HEK293 (cell line): Measurements from ENCODE around the gene TRIM26.

Experiments used
- CTCF ChIP-seq: fragments of 450-650 bp; formaldehyde crosslinking; IDR thresholded peaks from 2 replicates; pipeline ENCODE4 v1.5.1; 2016; ENCODE audit warnings: missing biosample characterization, missing genetic modification characterization
- PATZ1 ChIP-seq: fragments of 450-650 bp; formaldehyde crosslinking; IDR thresholded peaks from 2 replicates; pipeline ENCODE4 v1.5.1; 2016; ENCODE audit warnings: missing biosample characterization, missing genetic modification characterization
- ZBTB11 ChIP-seq: fragments of 450-650 bp; formaldehyde crosslinking; conservative IDR thresholded peaks from 2 replicates; pipeline ENCODE4 v1.5.1; 2016; ENCODE audit warnings: low read depth, missing biosample characterization, missing genetic modification characterization
- ZNF114 ChIP-seq: fragments of 450-650 bp; formaldehyde crosslinking; IDR thresholded peaks from 2 replicates; pipeline ENCODE4 v1.5.0; 2017; ENCODE audit warnings: missing biosample characterization, missing genetic modification characterization
- ZNF449 ChIP-seq: fragments of 450-650 bp; formaldehyde crosslinking; IDR thresholded peaks from 2 replicates; pipeline ENCODE4 v1.5.1; 2017; ENCODE audit warnings: missing biosample characterization, mild to moderate bottlenecking, missing genetic modification characterization, moderate library complexity
- TF ChIP-seq, protein P1 (sequence below): fragments of 450-650 bp; formaldehyde crosslinking; IDR thresholded peaks from 2 replicates; pipeline ENCODE4 v1.5.1; 2016; ENCODE audit warnings: missing biosample characterization, missing genetic modification characterization

DNA sequence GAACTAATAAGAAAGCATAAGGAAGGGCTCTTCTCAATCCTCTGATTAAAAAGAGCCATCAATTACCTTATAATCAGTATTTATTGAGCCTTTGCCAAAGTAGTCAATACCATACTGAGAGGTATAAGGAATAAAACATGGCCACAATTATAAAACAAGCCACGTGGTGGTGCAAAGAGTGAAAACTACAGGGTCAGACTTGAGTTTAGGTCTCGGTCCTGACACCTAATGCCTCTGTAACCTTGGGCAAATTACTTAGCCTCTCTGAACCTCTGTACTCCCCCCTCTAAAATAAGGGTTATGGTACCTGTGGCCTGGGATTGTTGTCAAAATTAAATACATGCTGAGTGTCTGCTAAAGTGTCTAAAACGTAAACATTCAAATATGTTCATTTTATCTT, 64.0 kb downstream of the TRIM26 start:
- TF ChIP-seq ZNF114 (no peak), ZNF449 (tag by site-specific recombination) (no peak), PATZ1 (tag by site-specific recombination) (no peak), CTCF (tag by site-specific recombination) (no peak), ZBTB11 (tag by site-specific recombination) (no peak)
- TF ChIP-seq, protein P1, sequence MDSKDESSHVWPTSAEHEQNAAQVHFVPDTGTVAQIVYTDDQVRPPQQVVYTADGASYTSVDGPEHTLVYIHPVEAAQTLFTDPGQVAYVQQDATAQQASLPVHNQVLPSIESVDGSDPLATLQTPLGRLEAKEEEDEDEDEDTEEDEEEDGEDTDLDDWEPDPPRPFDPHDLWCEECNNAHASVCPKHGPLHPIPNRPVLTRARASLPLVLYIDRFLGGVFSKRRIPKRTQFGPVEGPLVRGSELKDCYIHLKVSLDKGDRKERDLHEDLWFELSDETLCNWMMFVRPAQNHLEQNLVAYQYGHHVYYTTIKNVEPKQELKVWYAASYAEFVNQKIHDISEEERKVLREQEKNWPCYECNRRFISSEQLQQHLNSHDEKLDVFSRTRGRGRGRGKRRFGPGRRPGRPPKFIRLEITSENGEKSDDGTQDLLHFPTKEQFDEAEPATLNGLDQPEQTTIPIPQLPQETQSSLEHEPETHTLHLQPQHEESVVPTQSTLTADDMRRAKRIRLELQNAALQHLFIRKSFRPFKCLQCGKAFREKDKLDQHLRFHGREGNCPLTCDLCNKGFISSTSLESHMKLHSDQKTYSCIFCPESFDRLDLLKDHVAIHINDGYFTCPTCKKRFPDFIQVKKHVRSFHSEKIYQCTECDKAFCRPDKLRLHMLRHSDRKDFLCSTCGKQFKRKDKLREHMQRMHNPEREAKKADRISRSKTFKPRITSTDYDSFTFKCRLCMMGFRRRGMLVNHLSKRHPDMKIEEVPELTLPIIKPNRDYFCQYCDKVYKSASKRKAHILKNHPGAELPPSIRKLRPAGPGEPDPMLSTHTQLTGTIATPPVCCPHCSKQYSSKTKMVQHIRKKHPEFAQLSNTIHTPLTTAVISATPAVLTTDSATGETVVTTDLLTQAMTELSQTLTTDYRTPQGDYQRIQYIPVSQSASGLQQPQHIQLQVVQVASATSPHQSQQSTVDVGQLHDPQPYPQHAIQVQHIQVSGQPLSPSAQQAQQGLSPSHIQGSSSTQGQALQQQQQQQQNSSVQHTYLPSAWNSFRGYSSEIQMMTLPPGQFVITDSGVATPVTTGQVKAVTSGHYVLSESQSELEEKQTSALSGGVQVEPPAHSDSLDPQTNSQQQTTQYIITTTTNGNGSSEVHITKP (tag by site-specific recombination): no peak
